PC-9 (cell line): Measurements from ENCODE around the gene FPGS.

Source experiments
- EZH2 ChIP-seq: fragments of 200-600 bp; sonication (generic); IDR thresholded peaks from 2 replicates; pipeline ENCODE4 v1.8.0; 2017; ENCODE audit warnings: antibody characterized with exemption, low read depth
- TF ChIP-seq, protein P1 (sequence below): fragments of 200-600 bp; sonication (generic); conservative IDR thresholded peaks from 2 replicates; pipeline ENCODE4 v1.6.1; 2017; ENCODE audit warnings: mixed run types, antibody characterized with exemption, mild to moderate bottlenecking, moderate library complexity

DNA sequence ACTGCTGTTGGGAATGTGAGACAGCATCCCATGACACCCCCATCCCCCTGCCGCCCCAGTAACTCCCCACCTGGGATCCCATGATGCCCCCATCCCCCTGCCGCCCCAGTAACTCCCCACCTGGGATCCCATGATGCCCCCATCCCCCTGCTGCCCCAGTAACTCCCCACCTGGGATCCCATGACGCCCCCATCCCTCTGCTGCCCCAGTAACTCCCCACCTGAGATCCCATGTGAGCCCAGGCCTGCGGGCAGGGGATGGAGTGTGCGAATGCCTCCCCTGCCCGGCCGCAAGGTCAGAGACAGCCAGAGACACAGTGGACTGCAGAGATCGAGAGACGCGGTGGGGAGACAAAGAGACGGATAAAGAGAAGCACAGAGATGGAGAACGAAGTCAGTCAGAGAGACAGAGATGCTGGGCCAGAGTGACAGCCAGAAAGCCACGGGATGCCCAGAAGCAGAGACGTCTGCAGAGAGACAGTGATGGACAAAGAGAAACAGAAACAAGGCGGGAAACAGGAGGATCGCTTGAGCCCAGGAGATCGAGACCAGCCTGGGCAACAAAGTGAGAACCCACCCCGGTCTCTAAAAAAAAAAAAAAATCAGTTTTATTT, 25.2 kb upstream of the FPGS start:
- TF ChIP-seq, protein P1, sequence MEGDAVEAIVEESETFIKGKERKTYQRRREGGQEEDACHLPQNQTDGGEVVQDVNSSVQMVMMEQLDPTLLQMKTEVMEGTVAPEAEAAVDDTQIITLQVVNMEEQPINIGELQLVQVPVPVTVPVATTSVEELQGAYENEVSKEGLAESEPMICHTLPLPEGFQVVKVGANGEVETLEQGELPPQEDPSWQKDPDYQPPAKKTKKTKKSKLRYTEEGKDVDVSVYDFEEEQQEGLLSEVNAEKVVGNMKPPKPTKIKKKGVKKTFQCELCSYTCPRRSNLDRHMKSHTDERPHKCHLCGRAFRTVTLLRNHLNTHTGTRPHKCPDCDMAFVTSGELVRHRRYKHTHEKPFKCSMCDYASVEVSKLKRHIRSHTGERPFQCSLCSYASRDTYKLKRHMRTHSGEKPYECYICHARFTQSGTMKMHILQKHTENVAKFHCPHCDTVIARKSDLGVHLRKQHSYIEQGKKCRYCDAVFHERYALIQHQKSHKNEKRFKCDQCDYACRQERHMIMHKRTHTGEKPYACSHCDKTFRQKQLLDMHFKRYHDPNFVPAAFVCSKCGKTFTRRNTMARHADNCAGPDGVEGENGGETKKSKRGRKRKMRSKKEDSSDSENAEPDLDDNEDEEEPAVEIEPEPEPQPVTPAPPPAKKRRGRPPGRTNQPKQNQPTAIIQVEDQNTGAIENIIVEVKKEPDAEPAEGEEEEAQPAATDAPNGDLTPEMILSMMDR: no peak
- no peak for TF ChIP-seq EZH2
